ENCODE measurements around the gene SLC7A6. TPM values are rescaled to one million over a fixed set of nuclear protein-coding genes. Genes with fewer than 3 reads are reported as not detected.

The SLC7A6 gene
- total RNA-seq, 1 donor from 2014 or later: 103 TPM

GRCh38 chr16:68255712-68256111 is 8.6 kb upstream of the SLC7A6 start:
- peaks cover 4% of the 10 kb centered on the region for H3K4me1 Mint-ChIP-seq
- no peaks in the 10 kb centered on the region for H3K9me3 Mint-ChIP-seq
- peaks cover 13% of the 10 kb centered on the region for H3K36me3 Mint-ChIP-seq (ENCODE audit: low read depth)
- no peak overlapping the region for H3K4me3 Mint-ChIP-seq
- no peaks in the 10 kb centered on the region for H3K27me3 Mint-ChIP-seq
- no peak overlapping the region for H3K27ac Mint-ChIP-seq
- intact Hi-C loops (cut with micrococcal nuclease): no loop called here
- DNase-seq: no peak

- H3K4me1 Mint-ChIP-seq: peaks cover 11% of the 10 kb centered on the region
- intact Hi-C loops (cut with micrococcal nuclease): no loop called here
- H3K9me3 Mint-ChIP-seq: no peaks in the 10 kb centered on the region
- no peak overlapping the region for H3K4me3 Mint-ChIP-seq
- H3K27ac Mint-ChIP-seq: no peak overlapping the region
- peaks cover 7% of the 10 kb centered on the region for H3K36me3 Mint-ChIP-seq (ENCODE audit: low read depth)
- DNase-seq: peak; percentile 78
- H3K27me3 Mint-ChIP-seq: no peaks in the 10 kb centered on the region
These were observed 6.9 kb upstream of the SLC7A6 start for GRCh38 chr16:68257251-68257905.

GRCh38 chr16:68257906-68258800 is 6.2 kb upstream of the SLC7A6 start:
- Mint-ChIP-seq H3K4me3 (no peak overlapping the region), H3K9me3 (no peaks in the 10 kb centered on the region), H3K27ac (no peak overlapping the region), H3K4me1 (peaks cover 13% of the 10 kb centered on the region), H3K36me3 (ENCODE audit: low read depth) (peaks cover 6% of the 10 kb centered on the region), H3K27me3 (no peaks in the 10 kb centered on the region)
- intact Hi-C loops (cut with micrococcal nuclease): no loop called here
- DNase-seq: no peak

GRCh38 chr16:68259007-68259825 is 5.1 kb upstream of the SLC7A6 start:
- H3K36me3 Mint-ChIP-seq (ENCODE audit: low read depth): peaks cover 4% of the 10 kb centered on the region
- peaks cover 22% of the 10 kb centered on the region for H3K4me1 Mint-ChIP-seq
- intact Hi-C loops (cut with micrococcal nuclease): no loop called here
- no peaks in the 10 kb centered on the region for H3K9me3 Mint-ChIP-seq
- H3K27ac Mint-ChIP-seq: no peak overlapping the region
- DNase-seq: no peak
- H3K27me3 Mint-ChIP-seq: no peaks in the 10 kb centered on the region
- H3K4me3 Mint-ChIP-seq: no peak overlapping the region

GRCh38 chr16:68263559-68264127 is 683 bp upstream of the SLC7A6 start:
- Mint-ChIP-seq H3K4me3 (peak overlapping the region; percentile 98), H3K27ac (peak overlapping the region; percentile 97), H3K36me3 (ENCODE audit: low read depth) (peaks cover 26% of the 10 kb centered on the region), H3K27me3 (no peaks in the 10 kb centered on the region), H3K9me3 (no peaks in the 10 kb centered on the region), H3K4me1 (peaks cover 40% of the 10 kb centered on the region)
- DNase-seq: no peak
- intact Hi-C loops (cut with micrococcal nuclease): loop anchor here (1.0 to 10.0 kb wide), 5 partner anchors 12 to 251 kb away; partner anchors contain the start of genes PLA2G15 and PRMT7

GRCh38 chr16:68265078-68265920 is 973 bp downstream of the SLC7A6 start:
- intact Hi-C loops (cut with micrococcal nuclease): loop anchor here (1.0 to 10.0 kb wide), 3 partner anchors 21 to 250 kb away; no protein-coding TSS in a partner anchor
- no peaks in the 10 kb centered on the region for H3K9me3 Mint-ChIP-seq
- no peaks in the 10 kb centered on the region for H3K27me3 Mint-ChIP-seq
- DNase-seq: peak; percentile 84
- H3K36me3 Mint-ChIP-seq (ENCODE audit: low read depth): peaks cover 36% of the 10 kb centered on the region
- peak overlapping the region; percentile 99 for H3K27ac Mint-ChIP-seq
- H3K4me1 Mint-ChIP-seq: peaks cover 54% of the 10 kb centered on the region
- H3K4me3 Mint-ChIP-seq: peak overlapping the region; percentile 98

GRCh38 chr16:68267612-68268405 is 3.5 kb downstream of the SLC7A6 start:
- Mint-ChIP-seq H3K27me3 (no peaks in the 10 kb centered on the region), H3K4me1 (peaks cover 67% of the 10 kb centered on the region), H3K27ac (peak overlapping the region; percentile 79), H3K4me3 (peak overlapping the region; percentile 61), H3K9me3 (no peaks in the 10 kb centered on the region), H3K36me3 (ENCODE audit: low read depth) (peaks cover 48% of the 10 kb centered on the region)
- DNase-seq: no peak
- intact Hi-C loops (cut with micrococcal nuclease): loop anchor here (10.0 kb wide), 1 partner anchor 247 kb away; no protein-coding TSS in a partner anchor

GRCh38 chr16:68269793-68270192 is 5.5 kb downstream of the SLC7A6 start:
- DNase-seq: no peak
- Mint-ChIP-seq H3K9me3 (no peaks in the 10 kb centered on the region), H3K27ac (peak overlapping the region; percentile 88), H3K27me3 (no peaks in the 10 kb centered on the region), H3K4me1 (peaks cover 77% of the 10 kb centered on the region), H3K36me3 (ENCODE audit: low read depth) (peaks cover 62% of the 10 kb centered on the region), H3K4me3 (peak overlapping the region; percentile 51)
- intact Hi-C loops (cut with micrococcal nuclease): loop anchor here (10.0 kb wide), 1 partner anchor 245 kb away; no protein-coding TSS in a partner anchor

- DNase-seq: no peak
- peak overlapping the region; percentile 51 for H3K4me3 Mint-ChIP-seq
- H3K9me3 Mint-ChIP-seq: no peaks in the 10 kb centered on the region
- H3K27me3 Mint-ChIP-seq: no peaks in the 10 kb centered on the region
- peak overlapping the region; percentile 88 for H3K27ac Mint-ChIP-seq
- peaks cover 80% of the 10 kb centered on the region for H3K4me1 Mint-ChIP-seq
- H3K36me3 Mint-ChIP-seq (ENCODE audit: low read depth): peaks cover 64% of the 10 kb centered on the region
- intact Hi-C loops (cut with micrococcal nuclease): no loop called here
These were observed 6.0 kb downstream of the SLC7A6 start for GRCh38 chr16:68270353-68270752.

- intact Hi-C loops (cut with micrococcal nuclease): loop anchor here (2.0 kb wide), 1 partner anchor 16 kb away; no protein-coding TSS in a partner anchor
- Mint-ChIP-seq H3K27ac (peak overlapping the region; percentile 92), H3K4me3 (peak overlapping the region; percentile 82), H3K27me3 (no peaks in the 10 kb centered on the region), H3K4me1 (peaks cover 80% of the 10 kb centered on the region), H3K36me3 (ENCODE audit: low read depth) (peaks cover 68% of the 10 kb centered on the region), H3K9me3 (no peaks in the 10 kb centered on the region)
- DNase-seq: peak; percentile 80
These were observed 8.3 kb downstream of the SLC7A6 start for GRCh38 chr16:68272507-68273209.

- Mint-ChIP-seq H3K27me3 (no peaks in the 10 kb centered on the region), H3K27ac (peak overlapping the region; percentile 92), H3K9me3 (no peaks in the 10 kb centered on the region), H3K36me3 (ENCODE audit: low read depth) (peaks cover 62% of the 10 kb centered on the region), H3K4me1 (peaks cover 74% of the 10 kb centered on the region), H3K4me3 (peak overlapping the region; percentile 82)
- DNase-seq: no peak
- intact Hi-C loops (cut with micrococcal nuclease): loop anchor here (2.0 kb wide), 1 partner anchor 15 kb away; no protein-coding TSS in a partner anchor
These were observed 9.1 kb downstream of the SLC7A6 start for GRCh38 chr16:68273459-68273858.
